ENCODE measurements around the gene TMEM132D.

DNA sequence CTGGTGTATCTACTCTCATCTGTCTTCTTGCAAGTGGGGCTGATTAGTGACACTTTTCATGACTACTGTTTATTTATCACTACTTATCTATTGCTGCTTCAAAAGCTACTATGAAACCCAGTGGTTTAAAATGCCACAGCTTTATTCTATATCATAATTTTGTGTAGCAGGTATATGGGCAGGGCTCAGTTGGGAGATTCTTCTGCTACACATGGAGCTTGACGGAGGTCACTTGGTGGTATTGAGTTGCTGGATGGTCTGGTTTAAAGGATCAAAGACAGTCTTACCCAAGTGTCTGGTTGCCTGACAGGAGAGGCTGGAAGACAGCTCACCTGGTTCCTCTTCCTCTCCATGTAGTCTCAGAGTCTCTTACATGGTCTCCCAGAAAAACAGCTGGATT is 222.7 kb downstream of the TMEM132D start:
- TF ChIP-seq POLR2A (IDR thresholded peaks at IDR 0.05; ENCODE audit: low read length) (no peak), GATA1 (IDR thresholded peaks at IDR 0.05; ENCODE audit: low read depth, low read length) (no peak)

Data from erythroblast (primary cell).